Activated T-cell treated with anti-CD3 and anti-CD28 coated beads, Interleukin-2, amount 50 U/mL, for 4 hours (primary cell): ENCODE data around the gene BHLHA15. TPM values are rescaled to one million over a fixed set of nuclear protein-coding genes. Genes with fewer than 3 reads are reported as not detected.

Experiments used
- ATAC-seq, 2 donors: fragments of 200-7000 bp; cut with Tn5 transposase; one replicate each; pipeline ENCODE4 v1.10.0; 2021
- DNase-seq: peaks from one replicate; pipeline ENCODE4 v3.0.0-alpha.2; 2020
- H3K27me3 Mint-ChIP-seq: one replicate; pipeline ENCODE4 v1.8.0; 2021; ENCODE audit warnings: low read depth, mixed read lengths
- H3K36me3 Mint-ChIP-seq: one replicate; pipeline ENCODE4 v1.8.0; 2022; ENCODE audit warnings: mixed read lengths; ENCODE audit not compliant: insufficient read depth
- H3K4me1 Mint-ChIP-seq: one replicate; pipeline ENCODE4 v1.8.0; 2021; ENCODE audit warnings: low read depth, mixed read lengths
- H3K4me3 Mint-ChIP-seq: one replicate; pipeline ENCODE4 v1.8.0; 2021; ENCODE audit warnings: mild to moderate bottlenecking, moderate library complexity, mixed read lengths
- H3K9me3 Mint-ChIP-seq: one replicate; pipeline ENCODE4 v1.8.0; 2021; ENCODE audit warnings: mixed read lengths
- total RNA-seq, 3 donors: library from RNA; stranded (reverse); gene quantifications; one replicate each; pipeline ENCODE4 v1.2.1, GENCODE V29; 2021

BHLHA15 gene
- total RNA-seq: under 1 TPM in 2 of 3 donors, not detected in 1; 0.52 to 0.69 TPM

- DNase-seq: no peak
- Mint-ChIP-seq H3K4me3 (peak within 1 kb of the TSS; percentile 63), H3K36me3 (peaks cover 12% of the 10 kb centered on the region), H3K9me3 (no peaks in the 10 kb centered on the region), H3K27me3 (no peaks in the 10 kb centered on the region), H3K4me1 (peaks cover 4% of the 10 kb centered on the region)
- ATAC-seq: peak; percentile 52 to 58
These were observed at the start of gene BHLHA15 for GRCh38 chr7:98211221-98211675. BHLHA15 (plus strand) TSS chr7:98211439; CDS start chr7:98212310, 871 bp downstream.

GRCh38 chr7:98162758-98163157 lies 48.5 kb upstream of the BHLHA15 start:
- no peaks in the 10 kb centered on the region for H3K9me3 Mint-ChIP-seq
- H3K27me3 Mint-ChIP-seq: no peaks in the 10 kb centered on the region
- DNase-seq: no peak
- ATAC-seq: no peak
- H3K4me3 Mint-ChIP-seq: no peak overlapping the region
- H3K4me1 Mint-ChIP-seq: peaks cover 2% of the 10 kb centered on the region
- H3K36me3 Mint-ChIP-seq: peaks cover 10% of the 10 kb centered on the region

GRCh38 chr7:98163269-98163668 lies 48.0 kb upstream of the BHLHA15 start:
- Mint-ChIP-seq H3K4me1 (peaks cover 3% of the 10 kb centered on the region), H3K4me3 (no peak overlapping the region), H3K9me3 (no peaks in the 10 kb centered on the region), H3K36me3 (peaks cover 10% of the 10 kb centered on the region), H3K27me3 (no peaks in the 10 kb centered on the region)
- ATAC-seq (no peak), DNase-seq (no peak)

GRCh38 chr7:98163704-98164494 lies 47.3 kb upstream of the BHLHA15 start:
- Mint-ChIP-seq H3K9me3 (no peaks in the 10 kb centered on the region), H3K4me1 (peaks cover 7% of the 10 kb centered on the region), H3K36me3 (peaks cover 10% of the 10 kb centered on the region), H3K27me3 (no peaks in the 10 kb centered on the region), H3K4me3 (no peak overlapping the region)
- DNase-seq (no peak), ATAC-seq (no peak)

- H3K9me3 Mint-ChIP-seq: no peaks in the 10 kb centered on the region
- peaks cover 9% of the 10 kb centered on the region for H3K4me1 Mint-ChIP-seq
- no peaks in the 10 kb centered on the region for H3K36me3 Mint-ChIP-seq
- DNase-seq (peak; percentile 47), ATAC-seq (peak in 1 of 2 donors; percentile 57)
- H3K27me3 Mint-ChIP-seq: no peaks in the 10 kb centered on the region
- no peak overlapping the region for H3K4me3 Mint-ChIP-seq
These were observed 45.2 kb upstream of the BHLHA15 start for GRCh38 chr7:98165827-98166667.

- no peak for DNase-seq
- peaks cover 9% of the 10 kb centered on the region for H3K4me1 Mint-ChIP-seq
- H3K36me3 Mint-ChIP-seq: no peaks in the 10 kb centered on the region
- no peak for ATAC-seq
- H3K4me3 Mint-ChIP-seq: no peak overlapping the region
- H3K27me3 Mint-ChIP-seq: no peaks in the 10 kb centered on the region
- H3K9me3 Mint-ChIP-seq: no peaks in the 10 kb centered on the region
These were observed 44.6 kb upstream of the BHLHA15 start for GRCh38 chr7:98166668-98166970.

- ATAC-seq (no peak), DNase-seq (no peak)
- Mint-ChIP-seq H3K27me3 (no peaks in the 10 kb centered on the region), H3K36me3 (peaks cover 6% of the 10 kb centered on the region), H3K9me3 (no peaks in the 10 kb centered on the region), H3K4me3 (no peak overlapping the region), H3K4me1 (peaks cover 9% of the 10 kb centered on the region)
These were observed 43.6 kb upstream of the BHLHA15 start for GRCh38 chr7:98167653-98168052.

GRCh38 chr7:98168181-98168903 lies 42.9 kb upstream of the BHLHA15 start:
- Mint-ChIP-seq H3K27me3 (no peaks in the 10 kb centered on the region), H3K9me3 (no peaks in the 10 kb centered on the region), H3K4me1 (peaks cover 9% of the 10 kb centered on the region), H3K36me3 (peaks cover 8% of the 10 kb centered on the region), H3K4me3 (no peak overlapping the region)
- DNase-seq: peak; percentile 59
- ATAC-seq: peak; percentile 80 to 82

- DNase-seq: no peak
- Mint-ChIP-seq H3K9me3 (no peaks in the 10 kb centered on the region), H3K4me1 (peaks cover 9% of the 10 kb centered on the region), H3K36me3 (peaks cover 8% of the 10 kb centered on the region), H3K27me3 (no peaks in the 10 kb centered on the region), H3K4me3 (no peak overlapping the region)
- ATAC-seq: no peak
These were observed 42.2 kb upstream of the BHLHA15 start for GRCh38 chr7:98168904-98169621.

- H3K36me3 Mint-ChIP-seq: peaks cover 15% of the 10 kb centered on the region
- no peaks in the 10 kb centered on the region for H3K9me3 Mint-ChIP-seq
- DNase-seq (no peak), ATAC-seq (no peak)
- H3K27me3 Mint-ChIP-seq: no peaks in the 10 kb centered on the region
- H3K4me3 Mint-ChIP-seq: no peak overlapping the region
- H3K4me1 Mint-ChIP-seq: peaks cover 9% of the 10 kb centered on the region
These were observed 40.3 kb upstream of the BHLHA15 start for GRCh38 chr7:98170966-98171365.

- Mint-ChIP-seq H3K4me1 (peaks cover 9% of the 10 kb centered on the region), H3K9me3 (no peaks in the 10 kb centered on the region), H3K4me3 (no peak overlapping the region), H3K27me3 (no peaks in the 10 kb centered on the region), H3K36me3 (peaks cover 18% of the 10 kb centered on the region)
- no peak for ATAC-seq
- DNase-seq: no peak
These were observed 39.8 kb upstream of the BHLHA15 start for GRCh38 chr7:98171449-98171848.

GRCh38 chr7:98174334-98175259 lies 36.6 kb upstream of the BHLHA15 start:
- no peaks in the 10 kb centered on the region for H3K9me3 Mint-ChIP-seq
- no peak for ATAC-seq

More at GRCh38 chr7:98174334-98175259, 36.6 kb upstream of the BHLHA15 start:
- Mint-ChIP-seq H3K36me3 (peaks cover 18% of the 10 kb centered on the region), H3K4me3 (no peak overlapping the region), H3K4me1 (no peaks in the 10 kb centered on the region), H3K27me3 (no peaks in the 10 kb centered on the region)
- DNase-seq: no peak
